HepG2 (cell line): ENCODE results near the gene TOB1. TPM values are rescaled to one million over a fixed set of nuclear protein-coding genes. Genes with fewer than 3 reads are reported as not detected.

ENCODE experiments used
- ELF3 ChIP-seq: IDR thresholded peaks from 2 replicates; pipeline ENCODE4 v1.6.1; 2016; ENCODE audit warnings: missing genetic modification reagents, missing compliant biosample characterization
- GATA4 ChIP-seq: sonication (generic); IDR thresholded peaks from 2 replicates; pipeline ENCODE4 v1.6.1; 2016; ENCODE audit warnings: antibody characterized with exemption, low read depth, borderline replicate concordance
- GMEB1 ChIP-seq: sonication (generic); formaldehyde crosslinking; IDR thresholded peaks from 2 replicates; pipeline ENCODE4 v1.5.1; 2020; ENCODE audit warnings: missing genetic modification reagents, mild to moderate bottlenecking, borderline replicate concordance
- HMGXB4 ChIP-seq, 2 experiments: sonication (generic) in 1 of 2; formaldehyde crosslinking in 1 of 2; IDR thresholded peaks; 2 replicates each; pipeline versions ENCODE4 v1.4.0 to v1.6.1; 2018 to 2020; ENCODE audit warnings: missing genetic modification reagents in 2 of 2, borderline replicate concordance in 1 of 2, low read depth in 1 of 2, mild to moderate bottlenecking in 1 of 2, missing biosample characterization in 1 of 2
- KLF13 ChIP-seq: sonication (generic); formaldehyde crosslinking; IDR thresholded peaks from 2 replicates; pipeline ENCODE4 v1.4.0; 2020; ENCODE audit warnings: mild to moderate bottlenecking, missing genetic modification reagents
- MTA1 ChIP-seq: sonication (generic); formaldehyde crosslinking; IDR thresholded peaks from 2 replicates; pipeline ENCODE4 v1.4.0; 2020; ENCODE audit warnings: missing genetic modification reagents, mild to moderate bottlenecking, borderline replicate concordance
- NCOA2 ChIP-seq: sonication (generic); formaldehyde crosslinking; IDR thresholded peaks from 2 replicates; pipeline ENCODE4 v1.8.0; 2022; ENCODE audit warnings: inconsistent platforms
- SIX1 ChIP-seq: sonication (generic); formaldehyde crosslinking; IDR thresholded peaks from 2 replicates; pipeline ENCODE4 v1.4.0; 2020; ENCODE audit warnings: missing genetic modification reagents, borderline replicate concordance
- TARDBP ChIP-seq: sonication (generic); formaldehyde crosslinking; IDR thresholded peaks from 2 replicates; pipeline ENCODE4 v1.8.0; 2022; ENCODE audit warnings: mild to moderate bottlenecking, missing genetic modification reagents
- WIZ ChIP-seq: sonication (generic); formaldehyde crosslinking; IDR thresholded peaks from 2 replicates; pipeline ENCODE4 v1.5.1; 2020; ENCODE audit warnings: mild to moderate bottlenecking, missing genetic modification reagents
- ZC3H4 ChIP-seq: sonication (generic); formaldehyde crosslinking; IDR thresholded peaks from 2 replicates; pipeline ENCODE4 v1.4.0; 2020; ENCODE audit warnings: missing genetic modification reagents, borderline replicate concordance
- ZHX2 ChIP-seq, 2 experiments: sonication (generic) in 1 of 2; formaldehyde crosslinking in 1 of 2; IDR thresholded peaks; 2 replicates each; pipeline versions ENCODE4 v1.6.1 to v1.9.0; 2014 to 2022; ENCODE audit warnings: antibody characterized with exemption in 1 of 2, borderline replicate concordance in 1 of 2, inconsistent platforms in 1 of 2, low read depth in 1 of 2, missing genetic modification reagents in 1 of 2
- ZKSCAN5 ChIP-seq: sonication (generic); formaldehyde crosslinking; IDR thresholded peaks from 2 replicates; pipeline ENCODE4 v1.5.1; 2020; ENCODE audit warnings: mild to moderate bottlenecking, missing genetic modification reagents
- ZNF253 ChIP-seq: sonication (generic); formaldehyde crosslinking; IDR thresholded peaks from 2 replicates; pipeline ENCODE4 v1.8.0; 2022; ENCODE audit warnings: mild to moderate bottlenecking, missing genetic modification reagents, borderline replicate concordance
- ZNF34 ChIP-seq: sonication (generic); formaldehyde crosslinking; IDR thresholded peaks from 2 replicates; pipeline ENCODE4 v1.4.0; 2020; ENCODE audit warnings: mild to moderate bottlenecking, missing genetic modification reagents, borderline replicate concordance
- ZNF704 ChIP-seq: sonication (generic); formaldehyde crosslinking; IDR thresholded peaks from 2 replicates; pipeline ENCODE4 v1.8.1; 2023; ENCODE audit warnings: mild to moderate bottlenecking, inconsistent platforms, moderate library complexity, missing genetic modification reagents, borderline replicate concordance
- polyA plus RNA-seq, 8 experiments: library from polyadenylated mRNA; depleted of rRNA in 3 of 8; stranded (reverse) in 7 of 8; unstranded in 1 of 8; fragments of >200 nt; fragmentation: Illumina TruSeq in 4 of 8; extraction: Trizol in 4 of 8; gene quantifications; 2 replicates each; pipeline versions ENCODE4 v1.2.1 to v1.2.3, GENCODE V29; 2011 to 2016; ENCODE audit warnings: low read depth in 4 of 8, missing spikeins in 1 of 8, mixed read lengths in 1 of 8; ENCODE audit not compliant: insufficient read depth in 1 of 8
- total RNA-seq, 5 experiments: library from RNA; depleted of rRNA; stranded (reverse); fragments of >200 nt; fragmentation: Illumina TruSeq; extraction: Trizol; gene quantifications; 2 replicates each; pipeline ENCODE4 v1.2.3, GENCODE V29; 2016; ENCODE audit warnings: low read depth in 1 of 5

The TOB1 gene
- total and polyA plus RNA-seq, 2 of the 13 experiments (the other 11 are each of a cell fraction or from before 2014, with no cell fraction given), result 21.9 to 57.7 TPM

GRCh38 chr17:50908860-50909764, 43.0 kb upstream of the TOB1 start (continued):
- TF ChIP-seq ZHX2 (IDR thresholded peaks at IDR 0.05; ENCODE audit: low read depth) (peak; percentile 51; the same call in 1 of the 2 replicates), ZHX2 (CRISPR knock-in tag; IDR thresholded peaks at IDR 0.05; ENCODE audit: borderline replicate concordance) (no peak), KLF13 (CRISPR knock-in tag) (no peak), ELF3 (CRISPR knock-in tag) (peak; percentile 85), ZNF34 (no peak), GMEB1 (CRISPR knock-in tag) (peak; percentile 70), SIX1 (CRISPR knock-in tag) (peak; percentile 68; the same call in 1 of the 2 replicates), HMGXB4 (CRISPR knock-in tag; IDR thresholded peaks at IDR 0.05; ENCODE audit: borderline replicate concordance in 1 of 2, low read depth in 1 of 2) (peak in 1 of 2 experiments; percentile 70; a peak in 3 of 4 replicates), MTA1 (peak; percentile 95), ZNF253 (CRISPR knock-in tag) (0 out of 2 replicates have a peak, but pooled peaks have one; percentile 43), ZNF704 (CRISPR knock-in tag) (peak; percentile 15; the same call in 1 of the 2 replicates), WIZ (CRISPR knock-in tag) (peak; percentile 50; the same call in 1 of the 2 replicates), ZKSCAN5 (CRISPR knock-in tag) (no peak; the same call in 1 of the 2 replicates), GATA4 (no peak), NCOA2 (CRISPR knock-in tag) (peak; percentile 64), ZC3H4 (CRISPR knock-in tag) (peak; percentile 82; the same call in 1 of the 2 replicates), TARDBP (CRISPR knock-in tag) (peak; percentile 79)
